GM13977 (cell line): Measurements from ENCODE around the gene SLC20A1.
"Not testable (repeated sequence)": the region's sequence is repeated elsewhere in the genome, so short reads cannot be mapped to it uniquely, and the experiment has no call there.

Experiments used
- DNase-seq: peaks from one replicate; pipeline ENCODE4 v3.0.0; 2012; ENCODE audit warnings: low spot score
- in situ Hi-C: fragments of 300-500 bp; cut with MboI; formaldehyde crosslinking; loops from one replicate; pipeline ENCODE4 v1.12.0; 2022; ENCODE audit warnings: low sequenced_read_pairs, low pct_unique_long_range_greater_than_20kb, mixed read lengths, inconsistent platforms; ENCODE audit not compliant: unreplicated experiment
- TF ChIP-seq, protein P1 (sequence below): IDR thresholded peaks from 2 replicates; pipeline ENCODE4 v1.5.1; 2012; ENCODE audit warnings: mild to moderate bottlenecking, control low read depth; ENCODE audit not compliant: insufficient read depth; ENCODE audit errors: extremely low read depth, missing control alignments

SLC20A1 gene

DNA sequence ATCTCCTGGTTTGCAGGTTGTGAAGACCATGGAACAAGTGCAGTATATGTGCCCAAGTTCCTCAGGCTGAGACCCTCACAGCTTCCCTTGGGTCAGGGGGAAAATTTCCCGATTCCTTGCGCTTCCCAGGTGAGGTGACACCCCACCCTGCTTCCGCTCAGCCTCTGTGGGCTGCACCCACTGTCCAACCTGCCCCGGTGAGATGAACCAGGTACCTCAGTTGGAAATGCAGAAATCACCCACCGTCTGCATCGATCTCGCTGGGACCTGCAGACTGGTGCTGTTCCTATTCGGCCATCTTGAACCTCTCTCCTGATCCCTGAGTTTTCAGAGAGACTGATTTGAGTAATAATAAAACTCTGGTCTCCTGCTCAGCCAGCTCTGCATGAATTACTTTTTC is 30.7 kb upstream of the SLC20A1 start:
- in situ Hi-C loops: loop anchor here (25.0 kb wide), 1 partner anchor 322 kb away; no protein-coding TSS in a partner anchor
- TF ChIP-seq, protein P1, sequence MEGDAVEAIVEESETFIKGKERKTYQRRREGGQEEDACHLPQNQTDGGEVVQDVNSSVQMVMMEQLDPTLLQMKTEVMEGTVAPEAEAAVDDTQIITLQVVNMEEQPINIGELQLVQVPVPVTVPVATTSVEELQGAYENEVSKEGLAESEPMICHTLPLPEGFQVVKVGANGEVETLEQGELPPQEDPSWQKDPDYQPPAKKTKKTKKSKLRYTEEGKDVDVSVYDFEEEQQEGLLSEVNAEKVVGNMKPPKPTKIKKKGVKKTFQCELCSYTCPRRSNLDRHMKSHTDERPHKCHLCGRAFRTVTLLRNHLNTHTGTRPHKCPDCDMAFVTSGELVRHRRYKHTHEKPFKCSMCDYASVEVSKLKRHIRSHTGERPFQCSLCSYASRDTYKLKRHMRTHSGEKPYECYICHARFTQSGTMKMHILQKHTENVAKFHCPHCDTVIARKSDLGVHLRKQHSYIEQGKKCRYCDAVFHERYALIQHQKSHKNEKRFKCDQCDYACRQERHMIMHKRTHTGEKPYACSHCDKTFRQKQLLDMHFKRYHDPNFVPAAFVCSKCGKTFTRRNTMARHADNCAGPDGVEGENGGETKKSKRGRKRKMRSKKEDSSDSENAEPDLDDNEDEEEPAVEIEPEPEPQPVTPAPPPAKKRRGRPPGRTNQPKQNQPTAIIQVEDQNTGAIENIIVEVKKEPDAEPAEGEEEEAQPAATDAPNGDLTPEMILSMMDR: no peak
- no peak for DNase-seq

DNA sequence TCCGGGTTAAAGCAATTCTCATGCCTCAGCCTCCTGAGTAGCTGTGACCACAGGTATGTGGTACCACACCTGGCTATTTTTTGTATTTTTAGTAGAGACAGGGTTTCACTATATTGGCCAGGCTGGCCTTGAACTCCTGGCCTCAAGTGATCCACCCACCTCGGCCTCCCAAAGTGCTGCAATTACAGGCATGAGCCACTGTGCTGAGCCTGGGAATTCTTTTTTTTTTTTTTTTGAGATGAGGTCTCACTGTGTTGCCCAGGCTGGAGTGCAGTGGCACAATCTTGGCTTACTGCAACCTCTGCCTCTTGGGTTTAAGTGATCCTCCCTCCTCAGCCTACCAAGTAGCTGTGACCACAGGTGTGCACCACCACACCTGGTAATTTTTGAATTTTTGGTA is 29.9 kb upstream of the SLC20A1 start:
- not testable (repeated sequence) for DNase-seq
- in situ Hi-C loops: loop anchor here (25.0 kb wide), 1 partner anchor 322 kb away; no protein-coding TSS in a partner anchor

DNA sequence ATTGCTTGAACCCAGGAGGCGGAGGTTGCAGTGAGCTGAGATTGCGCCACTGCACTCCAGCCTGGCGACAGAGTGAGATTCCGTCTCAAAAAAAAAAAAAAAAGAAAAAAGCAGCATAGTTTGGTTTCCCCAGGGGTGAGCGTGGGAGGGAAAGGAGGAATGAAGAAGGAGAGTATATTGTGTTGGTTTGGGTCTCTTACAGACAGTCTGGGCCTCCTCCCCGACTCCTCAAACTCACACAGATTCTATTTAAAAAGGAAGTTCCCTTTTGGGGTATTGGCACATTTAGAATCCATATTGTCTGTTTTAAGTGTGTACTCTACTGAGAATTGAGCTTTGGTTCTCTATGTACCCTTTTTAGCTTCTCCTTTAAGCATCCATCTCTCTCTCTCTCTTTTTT is 27.4 kb upstream of the SLC20A1 start:
- no peak for DNase-seq
- in situ Hi-C loops: loop anchor here (25.0 kb wide), 1 partner anchor 319 kb away; no protein-coding TSS in a partner anchor
- TF ChIP-seq, protein P1: no peak

DNA sequence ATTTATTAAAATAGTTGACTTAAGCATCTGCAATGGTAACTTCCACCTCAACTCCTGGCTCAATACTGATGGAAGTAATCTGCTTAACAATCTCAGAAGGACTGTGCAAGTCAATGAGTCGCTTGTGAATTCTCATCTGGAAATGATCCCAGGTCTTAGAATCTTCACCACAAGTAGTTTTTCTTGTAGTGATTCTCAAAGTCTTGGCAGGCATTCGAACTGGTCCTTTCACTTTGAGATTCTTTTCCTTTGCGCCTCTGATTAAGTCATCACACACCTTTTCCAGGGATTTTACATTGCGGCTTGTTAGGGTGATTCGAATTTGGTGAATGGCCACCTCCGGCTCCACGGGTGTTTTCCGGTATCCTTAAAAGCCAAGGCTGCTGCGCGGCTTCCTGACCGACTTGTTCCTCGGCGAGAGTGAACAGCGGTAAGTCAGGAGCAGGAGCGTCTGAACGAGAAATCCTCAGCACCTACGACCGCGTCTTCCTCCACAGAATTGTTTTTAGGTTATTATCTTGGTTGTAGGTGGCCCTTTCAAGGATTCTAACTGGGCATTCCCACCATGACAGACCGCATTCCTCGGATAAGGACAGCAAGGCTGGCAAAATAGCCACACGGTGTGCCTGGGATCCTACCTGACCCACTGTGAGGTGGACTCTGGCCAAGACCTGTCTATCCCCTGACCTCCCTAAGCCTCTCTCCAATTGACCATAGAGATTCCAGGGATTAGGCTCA is 23.8 kb upstream of the SLC20A1 start:
- no peak for DNase-seq
- in situ Hi-C loops: loop anchor here (10.0 to 25.0 kb wide), 2 partner anchors 103 to 315 kb away; partner anchors contain the start of gene NT5DC4
- TF ChIP-seq, protein P1: no peak

DNA sequence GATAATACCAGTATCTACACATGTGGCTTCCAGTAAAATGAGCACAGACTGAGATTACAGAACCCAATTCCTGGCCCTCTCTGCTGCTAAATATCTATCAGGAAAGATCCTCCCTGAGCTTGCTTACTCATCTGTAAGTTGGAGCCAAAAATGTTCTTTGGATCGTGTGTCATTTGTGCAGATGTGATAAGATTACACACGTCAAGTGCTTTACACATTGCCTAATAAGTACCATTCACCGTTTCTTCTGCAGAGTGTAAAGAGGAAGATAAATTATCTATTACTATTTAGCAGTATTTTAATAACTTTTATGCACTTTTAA is 23.2 kb upstream of the SLC20A1 start:
- TF ChIP-seq, protein P1: no peak
- in situ Hi-C loops: loop anchor here (10.0 to 25.0 kb wide), 2 partner anchors 102 to 315 kb away; partner anchors contain the start of gene NT5DC4
- DNase-seq: no peak

DNA sequence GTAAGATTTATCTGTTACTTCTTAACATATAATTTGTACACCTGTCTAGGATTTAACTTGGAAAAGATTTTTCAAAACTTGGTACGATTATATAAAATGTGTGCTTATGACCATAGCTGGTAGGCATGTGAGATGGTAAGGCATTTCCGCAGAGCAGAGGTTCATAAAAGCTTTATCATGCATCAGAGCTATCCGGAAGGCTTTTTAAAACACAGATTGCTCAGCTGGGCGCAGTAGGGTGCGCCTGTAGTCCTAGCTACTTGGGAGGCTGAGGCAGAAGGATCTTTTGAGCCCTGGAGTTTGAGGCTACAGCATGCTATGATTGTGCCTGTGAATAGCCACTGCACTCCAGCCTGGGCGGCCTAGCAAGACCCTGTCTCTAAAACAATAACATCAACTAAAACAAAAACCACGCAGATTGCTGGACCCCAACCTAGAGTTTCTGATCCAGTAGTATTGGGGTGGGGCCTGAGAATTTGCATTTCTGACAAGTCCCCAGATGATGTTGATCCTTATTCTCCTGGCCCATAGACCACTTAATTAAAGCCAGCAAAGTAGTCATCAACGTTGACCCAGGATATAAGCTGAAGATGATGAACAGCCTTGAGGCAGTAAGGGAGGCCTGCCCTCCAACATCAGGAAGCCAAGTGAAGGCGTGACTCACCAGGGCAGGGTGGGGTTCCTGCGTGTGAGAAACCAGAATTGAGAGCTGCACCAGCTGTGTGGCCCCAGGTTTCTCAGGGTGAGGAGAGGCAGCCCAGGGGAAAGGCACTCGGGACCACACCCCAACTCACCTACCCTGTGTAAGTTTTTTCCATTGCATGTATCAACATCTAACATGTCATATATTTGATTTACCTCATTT is 21.6 kb upstream of the SLC20A1 start:
- in situ Hi-C loops: loop anchor here (10.0 to 25.0 kb wide), 2 partner anchors 101 to 313 kb away; partner anchors contain the start of gene NT5DC4
- peak; percentile 45 for DNase-seq
- TF ChIP-seq, protein P1: no peak

DNA sequence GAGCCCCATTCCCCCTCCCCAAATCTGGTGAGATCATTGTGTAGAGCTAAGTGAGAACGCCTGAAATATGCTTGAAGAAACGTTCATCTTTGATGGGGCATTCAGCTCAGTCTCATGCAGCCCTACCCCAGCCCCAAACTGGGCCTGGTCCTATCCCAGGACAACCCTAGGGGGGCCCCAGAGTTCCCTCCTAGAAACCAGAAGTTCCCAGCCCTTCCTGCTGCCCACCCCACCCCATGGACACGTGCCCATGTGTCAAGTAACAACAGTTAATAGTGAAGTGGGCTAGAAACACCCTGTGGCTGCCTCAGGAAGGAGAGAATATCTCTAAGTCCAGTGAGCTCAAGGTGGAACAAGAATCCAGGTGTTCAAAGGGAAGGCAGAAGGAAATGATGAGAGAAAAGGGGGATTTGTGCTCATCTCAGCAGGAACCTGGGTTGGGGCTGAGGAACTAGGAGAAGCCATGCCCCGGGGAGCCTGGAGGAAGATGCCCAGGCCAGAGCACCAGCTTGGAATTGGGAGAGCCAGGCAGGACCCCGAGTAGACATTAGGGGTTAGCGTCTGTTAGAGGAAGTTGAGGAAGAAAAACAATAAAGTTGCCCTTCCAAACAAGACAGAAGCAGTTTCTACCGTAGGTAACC is 20.1 kb upstream of the SLC20A1 start:
- TF ChIP-seq, protein P1: no peak
- in situ Hi-C loops: loop anchor here (10.0 kb wide), 1 partner anchor 99 kb away; the partner anchor contains the start of gene NT5DC4
- no peak for DNase-seq
